Stomach (tissue), 4 donors: ENCODE results near the gene OGDH.

ENCODE experiments used
- CTCF ChIP-seq, 7 experiments: fragments of 450-650 bp in 4 of 7; fragments of 200-600 bp in 3 of 7; sonication (generic) in 3 of 7; IDR thresholded peaks; one replicate each; pipeline ENCODE4 v1.5.1; 2016 to 2019; ENCODE audit warnings: antibody characterized with exemption in 7 of 7, control low read depth in 2 of 7, mild to moderate bottlenecking in 1 of 7
- EP300 ChIP-seq: sonication (generic); formaldehyde crosslinking; IDR thresholded peaks from one replicate; pipeline ENCODE4 v1.6.1; 2017; ENCODE audit warnings: antibody characterized with exemption
- POLR2A ChIP-seq, 4 donors: fragments of 450-650 bp; IDR thresholded peaks; one replicate each; pipeline ENCODE4 v1.6.1; 2016; ENCODE audit warnings: antibody characterized with exemption in 4 of 4, control low read depth in 2 of 4, mild to moderate bottlenecking in 1 of 4, moderate library complexity in 1 of 4
- POLR2AphosphoS5 ChIP-seq, 3 donors: sonication (generic); formaldehyde crosslinking; IDR thresholded peaks; one replicate each; pipeline ENCODE4 v1.6.1; 2016; ENCODE audit warnings: antibody characterized with exemption in 3 of 3

DNA sequence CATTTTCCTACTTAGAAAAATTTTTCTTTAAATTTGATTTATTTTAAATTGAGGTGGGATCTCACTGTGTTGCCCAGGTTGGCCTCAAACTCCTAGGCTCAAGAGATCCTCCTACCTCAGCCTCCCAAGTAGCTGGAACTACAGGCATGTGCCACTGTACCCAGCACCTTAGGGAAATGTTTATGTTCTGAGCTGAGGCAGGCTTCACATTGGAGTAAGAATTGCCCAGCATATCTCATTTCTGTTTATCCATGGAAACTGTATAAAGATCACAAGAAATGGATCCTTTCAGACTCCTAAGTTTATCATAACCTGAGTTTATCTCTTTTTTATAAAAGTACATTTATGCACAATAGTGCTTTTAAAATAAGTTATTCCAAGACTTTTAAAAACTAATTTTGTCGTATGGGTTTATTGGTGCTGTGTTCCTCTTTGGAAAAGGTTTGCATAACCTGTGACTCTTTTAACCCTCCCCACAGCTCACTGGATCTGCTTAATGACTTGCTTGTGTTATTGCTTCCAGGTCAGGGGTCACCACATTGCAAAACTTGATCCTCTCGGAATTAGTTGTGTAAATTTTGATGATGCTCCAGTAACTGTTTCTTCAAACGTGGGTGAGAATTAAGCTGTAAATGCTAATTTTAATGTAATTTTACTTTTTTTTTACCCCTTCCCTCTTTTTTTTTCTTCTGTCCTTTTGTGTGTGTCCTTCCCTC is 40.7 kb downstream of the OGDH start:
- TF ChIP-seq POLR2AphosphoS5 (IDR thresholded peaks at IDR 0.05): no peak
- no peak for TF ChIP-seq POLR2A (IDR thresholded peaks at IDR 0.05)
- TF ChIP-seq CTCF (IDR thresholded peaks at IDR 0.05): no peak
- TF ChIP-seq EP300: no peak
